ENCODE results near the gene TMEM171. TPM values are rescaled to one million over a fixed set of nuclear protein-coding genes. Genes with fewer than 3 reads are reported as not detected.

TMEM171 gene
- total RNA-seq, 1 donor, result 8.0 TPM

DNA sequence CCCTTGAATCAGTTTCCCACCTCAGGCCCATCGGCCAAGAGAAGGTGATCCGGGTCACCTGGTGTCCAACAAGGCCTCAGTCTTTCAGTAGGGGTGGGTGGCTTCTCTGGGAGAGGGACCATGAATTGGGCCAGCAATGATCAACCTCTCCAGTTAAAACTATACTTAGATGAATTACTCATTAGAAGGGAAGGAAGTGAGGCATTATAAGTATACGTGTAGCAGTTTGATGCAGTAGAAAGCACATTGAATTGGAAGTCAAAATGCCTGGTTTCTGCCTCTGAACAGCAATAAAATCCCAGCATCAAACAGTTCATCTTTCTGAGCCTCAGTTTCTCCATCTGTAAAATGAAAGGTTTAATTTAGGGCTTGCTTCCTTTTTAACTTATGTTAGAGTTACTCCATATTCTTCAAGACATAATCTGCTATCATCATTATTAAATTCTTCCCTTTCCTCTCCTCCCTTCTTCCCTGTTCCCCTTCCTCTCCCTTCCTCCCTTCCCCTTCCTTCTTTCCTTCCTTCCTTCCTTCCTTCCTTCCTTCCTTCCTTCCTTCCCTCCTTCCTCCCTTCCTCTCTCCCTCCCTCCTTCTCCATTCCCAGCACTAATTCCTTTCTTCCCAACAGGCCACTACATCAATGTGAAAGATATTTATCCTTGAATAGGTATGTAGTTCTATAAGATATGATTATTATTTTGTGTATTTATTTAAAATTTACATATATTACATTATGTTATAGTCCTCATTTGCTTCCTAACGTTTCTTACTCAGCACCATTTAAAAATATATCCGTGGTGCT is 34.0 kb downstream of the TMEM171 start:
- no peaks in the 10 kb centered on the region for H4K20me1 ChIP-seq (ENCODE audit: insufficient read depth, low read length)
- H3K4me2 ChIP-seq (ENCODE audit: insufficient read depth, low read length), result no peak overlapping the region
- no peak overlapping the region for H3K4me3 ChIP-seq (ENCODE audit: insufficient read depth, low read length)
- H3K79me2 ChIP-seq (ENCODE audit: insufficient read depth, low read length), result no peaks in the 10 kb centered on the region
- H3K27me3 ChIP-seq (ENCODE audit: insufficient read depth, low read length), result peaks cover 7% of the 10 kb centered on the region
- TF ChIP-seq, protein P1, sequence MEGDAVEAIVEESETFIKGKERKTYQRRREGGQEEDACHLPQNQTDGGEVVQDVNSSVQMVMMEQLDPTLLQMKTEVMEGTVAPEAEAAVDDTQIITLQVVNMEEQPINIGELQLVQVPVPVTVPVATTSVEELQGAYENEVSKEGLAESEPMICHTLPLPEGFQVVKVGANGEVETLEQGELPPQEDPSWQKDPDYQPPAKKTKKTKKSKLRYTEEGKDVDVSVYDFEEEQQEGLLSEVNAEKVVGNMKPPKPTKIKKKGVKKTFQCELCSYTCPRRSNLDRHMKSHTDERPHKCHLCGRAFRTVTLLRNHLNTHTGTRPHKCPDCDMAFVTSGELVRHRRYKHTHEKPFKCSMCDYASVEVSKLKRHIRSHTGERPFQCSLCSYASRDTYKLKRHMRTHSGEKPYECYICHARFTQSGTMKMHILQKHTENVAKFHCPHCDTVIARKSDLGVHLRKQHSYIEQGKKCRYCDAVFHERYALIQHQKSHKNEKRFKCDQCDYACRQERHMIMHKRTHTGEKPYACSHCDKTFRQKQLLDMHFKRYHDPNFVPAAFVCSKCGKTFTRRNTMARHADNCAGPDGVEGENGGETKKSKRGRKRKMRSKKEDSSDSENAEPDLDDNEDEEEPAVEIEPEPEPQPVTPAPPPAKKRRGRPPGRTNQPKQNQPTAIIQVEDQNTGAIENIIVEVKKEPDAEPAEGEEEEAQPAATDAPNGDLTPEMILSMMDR (IDR thresholded peaks at IDR 0.05; ENCODE audit: extremely low read depth, low read depth, low read length), result no peak
- no peak overlapping the region for H3K27ac ChIP-seq (ENCODE audit: low read depth, low read length)
- H3K9me3 ChIP-seq (ENCODE audit: low read depth, low read length), result no peaks in the 10 kb centered on the region
- DNase-seq (ENCODE audit: insufficient read length, low spot score, missing footprints), result no peak
- no peaks in the 10 kb centered on the region for H3K36me3 ChIP-seq (ENCODE audit: insufficient read depth, low read length)
- no peak overlapping the region for H2AFZ ChIP-seq (ENCODE audit: low read length)
- H3K4me1 ChIP-seq (ENCODE audit: insufficient read depth, low read length), result no peaks in the 10 kb centered on the region

DNA sequence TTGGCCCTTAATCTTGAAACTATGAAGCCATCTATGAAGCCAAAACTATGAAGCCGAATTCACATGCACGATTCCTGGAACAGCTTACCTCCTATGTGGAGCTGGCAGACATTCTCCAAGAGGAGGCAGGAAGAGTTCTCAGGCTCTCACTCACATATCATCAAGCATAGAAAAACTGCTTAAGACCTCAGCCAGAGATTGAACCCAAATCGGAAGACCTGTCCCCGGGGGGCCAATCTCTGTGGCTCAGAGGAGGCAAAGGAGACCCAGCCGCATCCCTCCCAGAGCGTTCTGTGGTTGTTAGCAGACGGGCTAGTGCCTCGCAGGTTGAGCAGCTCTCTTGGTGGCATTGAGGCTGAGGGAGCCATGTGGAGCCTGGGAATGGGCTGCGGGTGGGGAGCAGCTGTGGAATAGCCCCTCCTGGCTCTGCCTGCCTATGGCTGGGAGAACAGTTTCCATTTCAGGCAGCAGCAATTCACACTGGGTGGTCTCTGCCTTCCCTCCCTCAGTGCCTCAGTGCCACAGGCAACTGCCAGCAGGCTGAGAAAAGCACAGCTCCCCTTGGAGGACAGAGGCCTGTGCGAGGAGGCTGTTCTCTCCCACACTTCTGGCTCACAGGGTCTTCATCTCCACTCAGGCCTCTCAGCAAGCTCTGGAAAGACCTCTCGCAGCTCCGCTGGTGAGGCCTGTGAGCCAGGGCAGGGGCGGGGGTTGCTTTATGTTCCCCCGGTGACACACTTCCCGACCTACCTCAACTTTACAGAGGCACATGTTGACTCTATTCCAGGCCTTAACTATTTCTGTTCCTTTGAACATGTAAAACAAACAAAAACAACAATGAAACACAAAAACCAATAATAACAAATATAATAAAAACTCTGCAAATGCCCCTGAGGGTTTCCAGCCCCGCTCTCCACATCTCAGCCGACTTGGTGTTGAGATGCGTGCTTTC is 35.2 kb downstream of the TMEM171 start:
- no peak overlapping the region for H3K4me3 ChIP-seq (ENCODE audit: insufficient read depth, low read length)
- TF ChIP-seq, protein P1 (IDR thresholded peaks at IDR 0.05; ENCODE audit: extremely low read depth, low read depth, low read length), result no peak
- H3K36me3 ChIP-seq (ENCODE audit: insufficient read depth, low read length), result no peaks in the 10 kb centered on the region
- no peaks in the 10 kb centered on the region for H3K79me2 ChIP-seq (ENCODE audit: insufficient read depth, low read length)
- peaks cover 3% of the 10 kb centered on the region for H3K27me3 ChIP-seq (ENCODE audit: insufficient read depth, low read length)
- no peaks in the 10 kb centered on the region for H4K20me1 ChIP-seq (ENCODE audit: insufficient read depth, low read length)
- no peak overlapping the region for H2AFZ ChIP-seq (ENCODE audit: low read length)
- DNase-seq (ENCODE audit: insufficient read length, low spot score, missing footprints), result no peak
- no peak overlapping the region for H3K27ac ChIP-seq (ENCODE audit: low read depth, low read length)
- H3K4me1 ChIP-seq (ENCODE audit: insufficient read depth, low read length), result peaks cover 3% of the 10 kb centered on the region
- no peaks in the 10 kb centered on the region for H3K9me3 ChIP-seq (ENCODE audit: low read depth, low read length)
- no peak overlapping the region for H3K4me2 ChIP-seq (ENCODE audit: insufficient read depth, low read length)

DNA sequence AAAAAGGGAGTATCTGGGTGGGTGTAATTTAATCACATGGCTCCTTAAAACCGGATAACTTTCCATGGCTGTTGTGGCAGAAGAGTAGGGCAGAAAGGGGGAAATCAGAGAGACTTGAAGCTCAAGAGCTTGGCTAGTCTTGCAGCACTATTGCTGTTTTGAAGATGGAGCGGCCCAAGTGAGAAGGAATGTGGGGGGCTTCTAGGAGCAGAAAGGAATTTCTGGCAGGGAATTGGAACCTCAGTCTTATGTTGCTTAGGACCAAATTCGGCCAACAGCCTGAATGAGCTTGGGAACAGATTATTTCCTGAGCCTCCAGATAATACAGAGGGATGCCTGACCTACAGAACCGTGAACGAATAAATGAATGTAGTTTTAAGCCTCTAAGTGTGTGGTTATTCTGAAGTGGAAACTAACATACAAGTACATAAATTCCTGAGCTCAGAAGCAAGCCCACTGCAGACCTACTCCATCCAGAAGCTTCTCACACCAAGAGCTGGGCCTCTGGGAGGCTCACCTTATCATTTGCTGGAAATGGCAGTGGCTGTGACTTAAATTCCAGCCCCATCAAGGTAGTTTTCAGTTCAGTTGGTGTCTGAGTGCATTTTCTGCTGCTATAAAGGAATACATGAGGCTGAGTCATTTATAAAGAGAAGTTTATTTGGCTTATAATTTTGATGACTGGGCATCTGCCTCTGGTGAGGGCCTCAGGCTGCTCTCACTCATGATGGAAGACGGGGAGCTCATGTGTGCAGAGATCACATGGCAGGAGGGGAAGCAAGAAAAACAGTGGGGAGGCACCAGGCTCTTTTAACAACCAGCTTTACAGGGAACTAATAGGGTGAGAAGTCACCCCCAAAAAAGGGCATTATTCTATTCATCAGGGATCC is 37.3 kb downstream of the TMEM171 start:
- Histone ChIP-seq H3K4me1 (ENCODE audit: insufficient read depth, low read length) (peaks cover 7% of the 10 kb centered on the region), H3K4me2 (ENCODE audit: insufficient read depth, low read length) (no peak overlapping the region), H3K27me3 (ENCODE audit: insufficient read depth, low read length) (peaks cover 4% of the 10 kb centered on the region), H3K4me3 (ENCODE audit: insufficient read depth, low read length) (no peak overlapping the region), H3K9me3 (ENCODE audit: low read depth, low read length) (no peaks in the 10 kb centered on the region), H4K20me1 (ENCODE audit: insufficient read depth, low read length) (no peaks in the 10 kb centered on the region), H3K27ac (ENCODE audit: low read depth, low read length) (no peak overlapping the region), H3K79me2 (ENCODE audit: insufficient read depth, low read length) (no peaks in the 10 kb centered on the region), H3K36me3 (ENCODE audit: insufficient read depth, low read length) (no peaks in the 10 kb centered on the region), H2AFZ (ENCODE audit: low read length) (no peak overlapping the region)
- DNase-seq (ENCODE audit: insufficient read length, low spot score, missing footprints), result no peak
- TF ChIP-seq, protein P1 (IDR thresholded peaks at IDR 0.05; ENCODE audit: extremely low read depth, low read depth, low read length), result no peak

Data from osteoblast (primary cell).